ENCODE data around the gene CMPK2. TPM values are rescaled to one million over a fixed set of nuclear protein-coding genes. Genes with fewer than 3 reads are reported as not detected.

CMPK2 gene
- total and polyA plus RNA-seq, 4 donors, result 2.9 to 41.7 (median 4.2) TPM

DNA sequence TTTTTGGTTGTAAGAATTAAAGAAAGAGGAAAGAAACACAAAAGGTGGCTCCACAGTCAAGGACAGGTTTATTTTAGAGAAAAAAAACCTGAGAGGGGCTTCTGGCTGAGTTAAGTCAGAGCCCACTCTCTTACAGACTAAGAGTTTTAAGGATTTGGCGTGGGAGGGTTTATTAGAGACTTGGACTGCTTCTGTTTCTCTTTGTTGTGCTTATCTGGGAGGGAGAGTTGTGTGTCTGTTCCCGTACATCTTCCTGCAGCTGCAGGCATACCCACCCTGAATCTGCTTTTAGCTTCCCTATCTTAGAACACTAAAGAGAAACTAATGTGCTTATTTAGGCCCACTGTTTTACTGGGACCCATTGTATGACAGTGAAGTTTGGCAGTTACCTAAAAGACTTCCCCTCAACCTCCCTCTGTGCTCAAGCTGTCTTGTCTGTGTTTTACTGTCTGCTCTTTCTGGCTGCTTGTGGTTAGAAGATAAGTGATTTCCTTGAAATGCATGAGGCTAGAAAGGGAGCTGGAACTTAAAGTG is 14.6 kb upstream of the CMPK2 start:
- Histone ChIP-seq H3K9me3 (ENCODE audit: control insufficient read depth in 4 of 4, low read length in 3 of 4) (no peaks in the 10 kb centered on the region), H3K27me3 (ENCODE audit: control insufficient read depth in 4 of 4, insufficient read depth in 4 of 4, low read length in 3 of 4) (no peaks in the 10 kb centered on the region), H3K36me3 (ENCODE audit: control insufficient read depth in 4 of 4, insufficient read depth in 3 of 4, low read depth in 1 of 4, low read length in 3 of 4) (no peaks in the 10 kb centered on the region), H3K27ac (ENCODE audit: low read depth in 1 of 2, low read length in 2 of 2) (no peak overlapping the region), H3K4me1 (ENCODE audit: control insufficient read depth in 4 of 4, insufficient read depth in 4 of 4, low read length in 3 of 4) (peaks cover 0 to 15% (median 10%) of the 10 kb centered on the region in 4 donors), H3K9ac (ENCODE audit: low read depth in 1 of 2, low read length in 2 of 2) (no peak overlapping the region), H3K4me3 (ENCODE audit: low read depth in 1 of 3, low read length in 3 of 3) (no peak overlapping the region)
- WGBS, result 84% methylated on average over 2 of the region's 2 CpGs
- DNase-seq (ENCODE audit: low spot score), result no peak
- TF ChIP-seq SP1 (IDR thresholded peaks at IDR 0.05) (no peak), HNF4A (conservative IDR thresholded peaks at IDR 0.05) (no peak), JUND (IDR thresholded peaks at IDR 0.05) (no peak), RXRA (IDR thresholded peaks at IDR 0.05) (no peak), RAD21 (IDR thresholded peaks at IDR 0.05) (no peak), FOXA1 (IDR thresholded peaks at IDR 0.05) (no peak), GABPA (IDR thresholded peaks at IDR 0.05 in 1 of 2, conservative IDR thresholded peaks at IDR 0.05 in 1 of 2) (no peak), YY1 (IDR thresholded peaks at IDR 0.05) (no peak), FOXA2 (IDR thresholded peaks at IDR 0.05) (no peak), HNF4G (IDR thresholded peaks at IDR 0.05) (no peak), NR2F2 (IDR thresholded peaks at IDR 0.05) (no peak), TAF1 (conservative IDR thresholded peaks at IDR 0.05) (no peak)
- TF ChIP-seq, protein P1, sequence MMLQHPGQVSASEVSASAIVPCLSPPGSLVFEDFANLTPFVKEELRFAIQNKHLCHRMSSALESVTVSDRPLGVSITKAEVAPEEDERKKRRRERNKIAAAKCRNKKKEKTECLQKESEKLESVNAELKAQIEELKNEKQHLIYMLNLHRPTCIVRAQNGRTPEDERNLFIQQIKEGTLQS (IDR thresholded peaks at IDR 0.05), result no peak
- TF ChIP-seq, protein P2, sequence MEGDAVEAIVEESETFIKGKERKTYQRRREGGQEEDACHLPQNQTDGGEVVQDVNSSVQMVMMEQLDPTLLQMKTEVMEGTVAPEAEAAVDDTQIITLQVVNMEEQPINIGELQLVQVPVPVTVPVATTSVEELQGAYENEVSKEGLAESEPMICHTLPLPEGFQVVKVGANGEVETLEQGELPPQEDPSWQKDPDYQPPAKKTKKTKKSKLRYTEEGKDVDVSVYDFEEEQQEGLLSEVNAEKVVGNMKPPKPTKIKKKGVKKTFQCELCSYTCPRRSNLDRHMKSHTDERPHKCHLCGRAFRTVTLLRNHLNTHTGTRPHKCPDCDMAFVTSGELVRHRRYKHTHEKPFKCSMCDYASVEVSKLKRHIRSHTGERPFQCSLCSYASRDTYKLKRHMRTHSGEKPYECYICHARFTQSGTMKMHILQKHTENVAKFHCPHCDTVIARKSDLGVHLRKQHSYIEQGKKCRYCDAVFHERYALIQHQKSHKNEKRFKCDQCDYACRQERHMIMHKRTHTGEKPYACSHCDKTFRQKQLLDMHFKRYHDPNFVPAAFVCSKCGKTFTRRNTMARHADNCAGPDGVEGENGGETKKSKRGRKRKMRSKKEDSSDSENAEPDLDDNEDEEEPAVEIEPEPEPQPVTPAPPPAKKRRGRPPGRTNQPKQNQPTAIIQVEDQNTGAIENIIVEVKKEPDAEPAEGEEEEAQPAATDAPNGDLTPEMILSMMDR (IDR thresholded peaks at IDR 0.05; ENCODE audit: low read depth, low read length, missing input control), result no peak
- TF ChIP-seq, protein P3, sequence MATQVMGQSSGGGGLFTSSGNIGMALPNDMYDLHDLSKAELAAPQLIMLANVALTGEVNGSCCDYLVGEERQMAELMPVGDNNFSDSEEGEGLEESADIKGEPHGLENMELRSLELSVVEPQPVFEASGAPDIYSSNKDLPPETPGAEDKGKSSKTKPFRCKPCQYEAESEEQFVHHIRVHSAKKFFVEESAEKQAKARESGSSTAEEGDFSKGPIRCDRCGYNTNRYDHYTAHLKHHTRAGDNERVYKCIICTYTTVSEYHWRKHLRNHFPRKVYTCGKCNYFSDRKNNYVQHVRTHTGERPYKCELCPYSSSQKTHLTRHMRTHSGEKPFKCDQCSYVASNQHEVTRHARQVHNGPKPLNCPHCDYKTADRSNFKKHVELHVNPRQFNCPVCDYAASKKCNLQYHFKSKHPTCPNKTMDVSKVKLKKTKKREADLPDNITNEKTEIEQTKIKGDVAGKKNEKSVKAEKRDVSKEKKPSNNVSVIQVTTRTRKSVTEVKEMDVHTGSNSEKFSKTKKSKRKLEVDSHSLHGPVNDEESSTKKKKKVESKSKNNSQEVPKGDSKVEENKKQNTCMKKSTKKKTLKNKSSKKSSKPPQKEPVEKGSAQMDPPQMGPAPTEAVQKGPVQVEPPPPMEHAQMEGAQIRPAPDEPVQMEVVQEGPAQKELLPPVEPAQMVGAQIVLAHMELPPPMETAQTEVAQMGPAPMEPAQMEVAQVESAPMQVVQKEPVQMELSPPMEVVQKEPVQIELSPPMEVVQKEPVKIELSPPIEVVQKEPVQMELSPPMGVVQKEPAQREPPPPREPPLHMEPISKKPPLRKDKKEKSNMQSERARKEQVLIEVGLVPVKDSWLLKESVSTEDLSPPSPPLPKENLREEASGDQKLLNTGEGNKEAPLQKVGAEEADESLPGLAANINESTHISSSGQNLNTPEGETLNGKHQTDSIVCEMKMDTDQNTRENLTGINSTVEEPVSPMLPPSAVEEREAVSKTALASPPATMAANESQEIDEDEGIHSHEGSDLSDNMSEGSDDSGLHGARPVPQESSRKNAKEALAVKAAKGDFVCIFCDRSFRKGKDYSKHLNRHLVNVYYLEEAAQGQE (IDR thresholded peaks at IDR 0.05), result no peak
- TF ChIP-seq, protein P4, sequence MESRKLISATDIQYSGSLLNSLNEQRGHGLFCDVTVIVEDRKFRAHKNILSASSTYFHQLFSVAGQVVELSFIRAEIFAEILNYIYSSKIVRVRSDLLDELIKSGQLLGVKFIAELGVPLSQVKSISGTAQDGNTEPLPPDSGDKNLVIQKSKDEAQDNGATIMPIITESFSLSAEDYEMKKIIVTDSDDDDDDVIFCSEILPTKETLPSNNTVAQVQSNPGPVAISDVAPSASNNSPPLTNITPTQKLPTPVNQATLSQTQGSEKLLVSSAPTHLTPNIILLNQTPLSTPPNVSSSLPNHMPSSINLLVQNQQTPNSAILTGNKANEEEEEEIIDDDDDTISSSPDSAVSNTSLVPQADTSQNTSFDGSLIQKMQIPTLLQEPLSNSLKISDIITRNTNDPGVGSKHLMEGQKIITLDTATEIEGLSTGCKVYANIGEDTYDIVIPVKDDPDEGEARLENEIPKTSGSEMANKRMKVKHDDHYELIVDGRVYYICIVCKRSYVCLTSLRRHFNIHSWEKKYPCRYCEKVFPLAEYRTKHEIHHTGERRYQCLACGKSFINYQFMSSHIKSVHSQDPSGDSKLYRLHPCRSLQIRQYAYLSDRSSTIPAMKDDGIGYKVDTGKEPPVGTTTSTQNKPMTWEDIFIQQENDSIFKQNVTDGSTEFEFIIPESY (IDR thresholded peaks at IDR 0.05), result no peak

DNA sequence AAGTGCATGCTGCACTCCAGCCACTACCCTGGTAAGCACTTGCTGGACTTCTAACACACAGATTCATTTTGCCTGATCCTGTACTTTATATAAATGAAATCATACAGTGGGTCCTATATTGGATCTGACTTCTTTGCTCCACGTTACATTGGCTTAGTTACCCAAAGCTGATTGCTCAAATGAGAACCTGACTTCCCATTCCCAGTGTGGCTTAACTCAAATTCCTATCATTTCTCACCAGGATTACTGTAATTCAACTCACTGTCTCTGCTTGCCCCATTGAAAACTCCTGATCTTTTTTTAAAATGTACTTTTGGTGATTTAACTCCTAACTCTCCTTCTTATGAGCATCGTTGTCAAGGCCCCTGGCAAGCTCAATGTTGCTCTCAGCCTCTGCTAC is 13.3 kb upstream of the CMPK2 start:
- H3K9me3 ChIP-seq (ENCODE audit: control insufficient read depth in 4 of 4, low read length in 3 of 4), result peaks cover 0 to under 1% (median 0%) of the 10 kb centered on the region in 4 donors
- DNase-seq (ENCODE audit: low spot score), result no peak
- H3K4me3 ChIP-seq (ENCODE audit: low read depth in 1 of 3, low read length in 3 of 3), result no peak overlapping the region
- H3K27ac ChIP-seq (ENCODE audit: low read depth in 1 of 2, low read length in 2 of 2), result no peak overlapping the region
- TF ChIP-seq SP1 (IDR thresholded peaks at IDR 0.05) (no peak), TAF1 (conservative IDR thresholded peaks at IDR 0.05) (no peak), JUND (IDR thresholded peaks at IDR 0.05) (no peak), EGR1 (IDR thresholded peaks at IDR 0.05; ENCODE audit: low read depth in 2 of 2) (no peak), HNF4G (IDR thresholded peaks at IDR 0.05) (no peak), HNF4A (conservative IDR thresholded peaks at IDR 0.05) (no peak), YY1 (IDR thresholded peaks at IDR 0.05) (no peak), FOXA2 (IDR thresholded peaks at IDR 0.05) (no peak)
- TF ChIP-seq, protein P3 (IDR thresholded peaks at IDR 0.05), result no peak
- TF ChIP-seq, protein P2 (IDR thresholded peaks at IDR 0.05; ENCODE audit: low read depth, low read length, missing input control), result no peak
- TF ChIP-seq, protein P5, sequence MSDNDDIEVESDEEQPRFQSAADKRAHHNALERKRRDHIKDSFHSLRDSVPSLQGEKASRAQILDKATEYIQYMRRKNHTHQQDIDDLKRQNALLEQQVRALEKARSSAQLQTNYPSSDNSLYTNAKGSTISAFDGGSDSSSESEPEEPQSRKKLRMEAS (IDR thresholded peaks at IDR 0.05), result no peak
- peaks cover 0 to 15% (median 10%) of the 10 kb centered on the region in 4 donors for H3K4me1 ChIP-seq (ENCODE audit: control insufficient read depth in 4 of 4, insufficient read depth in 4 of 4, low read length in 3 of 4)
- WGBS, result 88% methylated on average over 2 of the region's 2 CpGs
- no peaks in the 10 kb centered on the region for H3K27me3 ChIP-seq (ENCODE audit: control insufficient read depth in 4 of 4, insufficient read depth in 4 of 4, low read length in 3 of 4)
- no peak overlapping the region for H3K9ac ChIP-seq (ENCODE audit: low read depth in 1 of 2, low read length in 2 of 2)
- H3K36me3 ChIP-seq (ENCODE audit: control insufficient read depth in 4 of 4, insufficient read depth in 3 of 4, low read depth in 1 of 4, low read length in 3 of 4), result no peaks in the 10 kb centered on the region

All from liver (tissue), 9 donors.